Stimulated activated CD4-positive, alpha-beta T cell treated with anti-CD3 and anti-CD28 coated beads, TNF-alpha, amount 100 ng/mL, for 1 hour (primary cell): ENCODE data around the gene KNG1.

Experiments used
- DNase-seq, 3 donors: peaks; one replicate each; pipeline ENCODE4 v3.0.0-alpha.2; 2020; ENCODE audit warnings: low read depth in 3 of 3, low spot score in 1 of 3

Gene KNG1

DNA sequence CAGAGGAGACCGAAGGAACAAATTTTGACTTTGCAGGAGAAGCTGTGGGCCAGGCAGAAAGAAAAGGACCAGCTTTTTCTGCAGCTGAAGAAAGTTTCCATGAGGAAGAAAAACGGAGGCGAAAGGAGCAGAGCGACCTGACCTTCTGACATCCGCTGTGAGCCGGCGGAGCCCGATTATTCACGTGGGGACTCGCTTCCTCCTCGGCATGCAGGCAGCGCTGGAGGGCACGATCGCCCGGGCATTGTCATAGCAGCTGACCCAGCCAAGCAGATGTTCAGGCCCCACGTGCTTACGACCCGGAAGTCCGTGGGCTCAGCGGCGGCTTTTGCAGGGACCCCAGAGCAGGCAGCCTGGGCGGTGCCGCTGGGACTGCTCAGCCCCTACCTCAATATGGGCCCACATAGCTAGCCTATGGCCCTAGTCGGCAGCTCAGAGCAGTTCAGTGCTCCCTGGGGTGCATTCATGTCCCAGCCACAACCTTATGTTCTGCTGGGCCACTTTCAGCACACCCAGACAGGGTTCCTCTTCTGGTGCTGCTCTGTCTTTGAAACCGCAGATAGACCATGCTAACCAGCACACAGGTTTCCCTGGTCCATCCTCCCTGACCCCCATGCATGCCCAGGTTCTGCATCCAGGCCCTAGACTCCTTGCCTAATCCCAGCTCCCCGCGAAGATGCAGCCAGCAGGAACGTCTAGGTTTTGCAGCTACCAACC, 55.7 kb downstream of the KNG1 start:
- peak in 2 of 3 donors; percentile 21 to 46 for DNase-seq

GRCh38 chr3:186775999-186776398, 58.8 kb downstream of the KNG1 start:
- DNase-seq: no peak

GRCh38 chr3:186779204-186779603, 62.0 kb downstream of the KNG1 start:
- DNase-seq: no peak

DNA sequence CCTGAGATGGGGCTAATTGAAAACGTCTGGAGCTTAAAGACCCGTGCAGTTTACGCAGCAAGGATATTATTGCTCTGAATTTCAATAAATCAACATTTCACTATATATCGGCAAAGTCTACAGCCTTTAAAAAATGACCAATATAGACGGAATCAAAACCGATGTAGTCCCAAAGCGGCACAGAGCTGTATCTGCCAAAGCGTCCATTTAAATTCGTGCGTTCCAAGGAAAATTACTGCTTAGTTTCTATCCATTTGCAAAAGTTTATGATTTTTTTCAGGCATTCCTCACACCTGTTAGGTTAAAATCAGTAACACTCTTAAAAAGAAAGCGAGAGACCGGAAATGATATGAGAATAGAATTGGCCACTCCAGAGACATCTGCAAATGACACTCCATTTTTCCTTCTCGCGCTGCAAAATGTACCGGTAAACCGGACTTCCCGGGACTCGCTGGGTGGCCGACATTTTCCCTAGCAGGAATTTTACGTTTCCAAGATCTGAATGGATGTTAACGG, 65.4 kb downstream of the KNG1 start:
- no peak for DNase-seq

- DNase-seq: peak; percentile 81 to 86 (median 86)
These were observed 66.0 kb downstream of the KNG1 start, which contains the start of gene EIF4A2 for GRCh38 chr3:186783058-186783730. TSS of gene EIF4A2 (plus strand) at chr3:186783577. CDS start at chr3:186783611, 34 bp downstream.

- peak; percentile 52 to 59 (median 57) for DNase-seq
These were observed 66.8 kb downstream of the KNG1 start for GRCh38 chr3:186783731-186784515.

- no peak for DNase-seq
These were observed 67.8 kb downstream of the KNG1 start for GRCh38 chr3:186784820-186785494.

- no peak for DNase-seq
These were observed 68.4 kb downstream of the KNG1 start for GRCh38 chr3:186785495-186786018.

DNA sequence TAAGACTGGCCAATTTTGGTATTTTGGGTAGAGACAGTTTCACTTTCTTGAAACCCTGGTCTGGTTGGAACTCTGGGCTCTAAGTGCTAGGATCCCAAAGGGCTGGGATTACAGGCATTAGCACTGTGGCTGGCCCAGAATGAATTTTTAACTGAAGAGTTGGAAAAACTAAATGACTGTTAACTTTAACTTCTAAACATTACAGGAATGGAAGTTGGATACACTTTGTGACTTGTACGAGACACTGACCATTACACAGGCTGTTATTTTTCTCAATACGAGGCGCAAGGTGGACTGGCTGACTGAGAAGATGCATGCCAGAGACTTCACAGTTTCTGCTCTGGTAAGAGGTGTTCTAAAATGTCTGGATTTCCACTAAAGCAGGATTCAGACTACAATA, 69.8 kb downstream of the KNG1 start:
- no peak for DNase-seq

- DNase-seq: no peak
These were observed 70.7 kb downstream of the KNG1 start for GRCh38 chr3:186787642-186788481.

DNA sequence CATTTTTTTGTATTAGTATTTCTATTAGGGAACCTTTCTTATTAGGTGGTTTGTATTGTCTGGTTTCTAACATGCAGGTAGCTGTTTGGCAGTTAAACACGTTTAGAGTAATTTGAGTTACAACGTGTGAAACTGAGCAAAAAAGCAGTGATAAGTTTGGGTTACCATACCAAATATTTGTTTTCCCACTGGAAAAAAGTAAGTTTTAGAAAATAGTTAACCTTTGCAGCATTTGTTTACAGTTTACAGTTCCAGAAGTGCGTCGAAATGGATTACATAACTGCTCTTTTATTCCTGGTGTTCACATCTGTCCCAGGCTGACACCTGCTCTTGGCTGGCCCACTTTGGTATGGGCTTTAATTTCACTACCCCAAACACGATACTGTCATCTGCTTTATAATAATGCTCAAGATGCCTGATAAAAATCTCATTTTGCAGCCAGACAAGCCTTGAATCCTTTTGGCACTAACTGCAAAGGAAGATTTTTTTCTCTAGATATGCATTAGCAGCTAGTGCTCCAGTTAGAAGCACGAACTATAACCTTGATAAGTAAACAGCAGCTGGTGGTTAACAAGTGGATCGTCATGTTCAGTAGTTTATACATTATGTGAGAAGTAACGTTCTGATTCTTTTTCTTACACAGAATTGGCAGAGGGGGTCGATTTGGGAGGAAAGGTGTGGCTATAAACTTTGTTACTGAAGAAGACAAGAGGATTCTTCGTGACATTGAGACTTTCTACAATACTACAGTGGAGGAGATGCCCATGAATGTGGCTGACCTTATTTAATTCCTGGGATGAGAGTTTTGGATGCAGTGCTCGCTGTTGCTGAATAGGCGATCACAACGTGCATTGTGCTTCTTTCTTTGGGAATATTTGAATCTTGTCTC, 71.6 kb downstream of the KNG1 start:
- no peak for DNase-seq

GRCh38 chr3:186789554-186790260, 72.5 kb downstream of the KNG1 start:
- DNase-seq: no peak

- no peak for DNase-seq
These were observed 73.3 kb downstream of the KNG1 start for GRCh38 chr3:186790261-186790981.
